Kidney epithelial cell (primary cell): ENCODE data around the gene PADI2. TPM values are rescaled to one million over a fixed set of nuclear protein-coding genes. Genes with fewer than 3 reads are reported as not detected.

ENCODE experiments used
- DNase-seq: peaks from one replicate; pipeline ENCODE4 v3.0.0-alpha.2; 2010; ENCODE audit warnings: low read depth
- H3K27me3 ChIP-seq: 2 replicates; pipeline ENCODE4 v1.6.0; 2011; ENCODE audit warnings: low read length; ENCODE audit not compliant: control insufficient read depth, insufficient read depth
- H3K36me3 ChIP-seq: 2 replicates; pipeline ENCODE4 v1.5.1; 2011; ENCODE audit warnings: low read length; ENCODE audit not compliant: control insufficient read depth, insufficient read depth
- H3K4me3 ChIP-seq: 2 replicates; pipeline ENCODE4 v1.5.1; 2011; ENCODE audit warnings: low read depth, mild to moderate bottlenecking, control low read depth, low read length
- CTCF ChIP-seq: IDR thresholded peaks from 2 replicates; pipeline ENCODE4 v1.5.1; 2011; ENCODE audit warnings: mild to moderate bottlenecking, moderate library complexity, low read length, control low read depth, inconsistent platforms; ENCODE audit not compliant: insufficient read depth, poor library complexity, severe bottlenecking
- total RNA-seq: library from RNA; depleted of rRNA; stranded (reverse); fragments of >200 nt; gene quantifications from 2 replicates; pipeline ENCODE4 v1.2.3, GENCODE V29; 2015

The PADI2 gene
- total RNA-seq, 1 donor from 2014 or later = 8.1 TPM

DNA sequence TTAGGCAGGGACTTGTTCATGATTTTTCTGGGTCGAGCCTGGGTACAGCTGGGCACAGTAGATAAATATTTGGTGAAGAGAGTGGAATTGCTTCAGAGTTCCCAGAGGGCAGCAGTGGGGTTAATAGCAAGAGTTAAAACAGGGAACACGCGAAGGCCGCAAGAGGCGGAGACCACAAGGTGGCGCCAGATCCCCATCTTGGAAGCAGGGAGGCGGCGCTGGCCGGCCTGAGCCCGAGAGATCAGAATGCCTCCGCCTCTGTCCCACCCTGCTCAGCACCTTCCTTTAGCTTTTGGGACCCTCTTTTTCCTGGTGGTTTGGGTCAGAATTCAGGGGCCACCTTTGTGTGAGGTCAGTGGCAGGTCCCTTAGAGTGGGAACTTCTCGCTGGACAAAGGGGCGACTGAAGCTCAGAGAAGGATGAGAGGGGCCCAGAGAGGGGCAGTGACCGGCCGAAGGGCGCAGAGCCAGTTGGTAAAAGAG is 6.5 kb upstream of the PADI2 start:
- peak; percentile 25 for DNase-seq
- no peaks in the 10 kb centered on the region for H3K36me3 ChIP-seq
- H3K4me3 ChIP-seq = no peak overlapping the region
- H3K27me3 ChIP-seq = no peaks in the 10 kb centered on the region
- peak; percentile 98 for TF ChIP-seq CTCF

DNA sequence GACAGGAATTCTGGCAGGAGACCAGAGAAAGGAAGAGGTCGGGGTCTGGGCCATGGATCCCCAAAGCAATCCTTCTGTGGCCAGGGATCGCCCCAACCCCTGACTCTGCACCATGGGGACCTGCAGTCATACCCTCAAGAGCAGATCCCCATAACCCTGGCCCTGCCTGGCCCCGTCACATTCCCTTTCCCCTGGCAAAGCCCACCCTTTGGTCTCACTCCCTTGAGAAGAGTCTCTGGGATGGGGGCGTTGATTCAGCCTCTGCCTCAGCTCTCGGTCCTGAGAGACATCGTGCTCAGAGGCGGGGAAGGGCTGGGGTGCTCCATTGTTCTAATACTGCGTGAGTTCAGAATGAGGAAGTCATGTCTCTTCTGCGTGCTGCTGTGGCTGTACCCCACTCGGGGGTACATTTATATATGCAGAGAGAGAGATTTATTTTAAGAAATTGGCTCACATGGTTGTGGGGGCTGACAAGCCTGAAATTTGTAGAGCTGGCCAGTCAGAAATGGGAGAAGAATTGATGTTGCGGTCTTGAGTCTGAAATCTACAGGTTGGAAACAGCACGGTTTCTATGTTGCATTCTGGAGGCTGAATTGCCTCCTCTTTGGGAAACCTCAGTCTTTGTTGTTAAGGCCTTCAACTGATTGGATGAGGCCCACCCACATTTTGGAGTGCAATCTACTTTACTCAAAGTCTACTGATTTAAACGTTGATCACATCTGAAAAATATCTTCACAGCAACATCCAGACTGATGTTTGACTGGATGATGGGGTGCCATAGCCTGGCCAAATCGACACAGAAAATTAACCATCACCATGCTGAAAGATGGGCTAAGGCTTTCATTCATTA is 4.2 kb upstream of the PADI2 start:
- no peak for DNase-seq
- H3K4me3 ChIP-seq = no peak overlapping the region
- peaks cover 9% of the 10 kb centered on the region for H3K27me3 ChIP-seq
- no peak for TF ChIP-seq CTCF
- H3K36me3 ChIP-seq = no peaks in the 10 kb centered on the region

- H3K27me3 ChIP-seq = peaks cover 15% of the 10 kb centered on the region
- H3K4me3 ChIP-seq = no peak overlapping the region
- DNase-seq = no peak
- H3K36me3 ChIP-seq = no peaks in the 10 kb centered on the region
- TF ChIP-seq CTCF = no peak
Measured at GRCh38 chr1:17122521-17123164, 3.4 kb upstream of the PADI2 start.

DNA sequence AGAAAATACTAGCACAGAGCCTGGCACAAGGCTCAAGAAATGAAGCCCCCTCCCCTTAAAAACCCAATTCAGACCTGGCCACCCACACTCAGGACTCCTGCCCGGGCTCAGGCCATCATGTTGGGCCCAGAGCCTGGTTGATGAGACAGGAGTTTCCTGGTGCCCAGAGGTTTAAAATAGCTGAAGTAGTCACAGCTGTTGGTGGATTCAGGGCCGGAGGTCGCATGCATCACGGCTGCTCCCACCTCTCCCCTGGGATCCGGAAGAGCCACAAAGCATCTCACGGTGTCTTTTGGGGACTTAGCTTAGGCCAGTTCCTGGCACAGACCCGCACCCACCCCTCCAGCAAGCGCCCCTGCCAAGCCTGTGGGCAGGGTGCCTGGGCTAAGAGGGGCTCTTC is 2.6 kb upstream of the PADI2 start:
- Histone ChIP-seq H3K4me3 (no peak overlapping the region), H3K27me3 (peaks cover 16% of the 10 kb centered on the region), H3K36me3 (no peaks in the 10 kb centered on the region)
- DNase-seq = no peak
- TF ChIP-seq CTCF = no peak

GRCh38 chr1:17120962-17121837 is 1.9 kb upstream of the PADI2 start:
- no peak for TF ChIP-seq CTCF
- peaks cover 16% of the 10 kb centered on the region for H3K27me3 ChIP-seq
- H3K36me3 ChIP-seq = no peaks in the 10 kb centered on the region
- no peak overlapping the region for H3K4me3 ChIP-seq
- DNase-seq = no peak
